GM23338 (cell line): ENCODE results near the gene CHIC2.
A peak's percentile ranks its signal among the peaks of the same experiment; 100 is the strongest.

Experiments used
- CREB1 ChIP-seq: fragments of 250-450 bp; sonication (Bioruptor Pico); IDR thresholded peaks from 2 replicates; pipeline ENCODE4 v1.5.0; 2020; ENCODE audit warnings: low read depth, mild to moderate bottlenecking, moderate library complexity
- CTCF ChIP-seq, 2 experiments: fragments of 200-600 bp in 1 of 2; sonication (generic) in 1 of 2; conservative IDR thresholded peaks; 2 replicates each; pipeline versions ENCODE4 v1.5.1 to v1.6.1; 2016 to 2017; ENCODE audit warnings: antibody characterized with exemption in 2 of 2, low read depth in 2 of 2, mild to moderate bottlenecking in 2 of 2, moderate library complexity in 1 of 2
- ETS1 ChIP-seq: IDR thresholded peaks from 2 replicates; pipeline ENCODE4 v1.6.1; 2016; ENCODE audit warnings: antibody characterized with exemption
- EZH2 ChIP-seq: fragments of 200-600 bp; sonication (generic); IDR thresholded peaks from one replicate; pipeline ENCODE4 v1.8.0; 2017; ENCODE audit warnings: antibody characterized with exemption, mild to moderate bottlenecking, low read depth; ENCODE audit not compliant: unreplicated experiment
- EZH2phosphoT487 ChIP-seq: fragments of 200-600 bp; sonication (generic); IDR thresholded peaks from one replicate; pipeline ENCODE4 v1.8.1; 2018; ENCODE audit warnings: antibody characterized with exemption; ENCODE audit not compliant: unreplicated experiment
- JUNB ChIP-seq: IDR thresholded peaks from one replicate; pipeline ENCODE4 v1.6.1; 2016; ENCODE audit warnings: antibody characterized with exemption; ENCODE audit not compliant: unreplicated experiment
- POLR2AphosphoS5 ChIP-seq: IDR thresholded peaks from 2 replicates; pipeline ENCODE4 v1.6.1; 2016; ENCODE audit warnings: antibody characterized with exemption, low read depth
- REST ChIP-seq: IDR thresholded peaks from one replicate; pipeline ENCODE4 v1.6.1; 2018; ENCODE audit warnings: antibody characterized with exemption; ENCODE audit not compliant: unreplicated experiment
- ZNF462 ChIP-seq: fragments of 250-450 bp; sonication (Bioruptor Pico); IDR thresholded peaks from 2 replicates; pipeline ENCODE4 v1.5.0; 2020; ENCODE audit warnings: mild to moderate bottlenecking, moderate library complexity

GRCh38 chr4:54015423-54016030 is 48.9 kb downstream of the CHIC2 start:
- no peak for TF ChIP-seq CTCF (conservative IDR thresholded peaks at IDR 0.05; ENCODE audit: low read depth in 2 of 2)
- TF ChIP-seq REST: no peak
- TF ChIP-seq EZH2: no peak
- 0 out of 2 replicates have a peak, but pooled peaks have one; percentile 13 for TF ChIP-seq ZNF462
- TF ChIP-seq ETS1: no peak
- no peak for TF ChIP-seq EZH2phosphoT487
- TF ChIP-seq POLR2AphosphoS5: no peak
- TF ChIP-seq CREB1 (CRISPR knock-in tag): no peak
- TF ChIP-seq JUNB: no peak
